NCI-H1092 (cell line): ENCODE data around the gene RNASE1.

ENCODE experiments used
- DNase-seq: peaks from one replicate; lab custom pipeline; 2025; lab: John Stamatoyannopoulos, UW

The RNASE1 gene

GRCh38 chr14:20807304-20808161, 4.9 kb upstream of the RNASE1 start:
- DNase-seq = no peak

GRCh38 chr14:20805485-20805884, 2.8 kb upstream of the RNASE1 start:
- no peak for DNase-seq

GRCh38 chr14:20803223-20803622, 579 bp upstream of the RNASE1 start:
- no peak for DNase-seq

GRCh38 chr14:20801726-20802125, 918 bp downstream of the RNASE1 start:
- DNase-seq = no peak

- DNase-seq = no peak
Measured at GRCh38 chr14:20799892-20800544, 2.6 kb downstream of the RNASE1 start.

GRCh38 chr14:20799456-20799891, 3.2 kb downstream of the RNASE1 start:
- no peak for DNase-seq

GRCh38 chr14:20798932-20799331, 3.7 kb downstream of the RNASE1 start:
- no peak for DNase-seq

GRCh38 chr14:20798318-20798717, 4.3 kb downstream of the RNASE1 start:
- DNase-seq = no peak

GRCh38 chr14:20797164-20797563, 5.5 kb downstream of the RNASE1 start:
- no peak for DNase-seq

- no peak for DNase-seq
Measured at GRCh38 chr14:20794644-20795369, 7.8 kb downstream of the RNASE1 start.

GRCh38 chr14:20792556-20792955, 10.1 kb downstream of the RNASE1 start:
- DNase-seq = no peak

- no peak for DNase-seq
Measured at GRCh38 chr14:20791597-20791996, 11.0 kb downstream of the RNASE1 start.

GRCh38 chr14:20791187-20791586, 11.5 kb downstream of the RNASE1 start:
- DNase-seq = no peak

GRCh38 chr14:20790464-20791116, 12.1 kb downstream of the RNASE1 start:
- no peak for DNase-seq

GRCh38 chr14:20789230-20789813, 13.3 kb downstream of the RNASE1 start:
- no peak for DNase-seq

GRCh38 chr14:20787025-20787424, 15.6 kb downstream of the RNASE1 start:
- no peak for DNase-seq

GRCh38 chr14:20782280-20782890, 20.3 kb downstream of the RNASE1 start:
- DNase-seq = no peak

GRCh38 chr14:20781803-20782202, 20.8 kb downstream of the RNASE1 start:
- DNase-seq = no peak

- no peak for DNase-seq
Measured at GRCh38 chr14:20775901-20776300, 26.7 kb downstream of the RNASE1 start.

- DNase-seq = no peak
Measured at GRCh38 chr14:20775043-20775442, 27.6 kb downstream of the RNASE1 start.

- no peak for DNase-seq
Measured at GRCh38 chr14:20774258-20774824, 28.3 kb downstream of the RNASE1 start.
